ENCODE measurements around the gene RHD.
"Not testable (repeated sequence)": the region's sequence is repeated elsewhere in the genome, so short reads cannot be mapped to it uniquely, and the experiment has no call there.

Gene RHD

DNA sequence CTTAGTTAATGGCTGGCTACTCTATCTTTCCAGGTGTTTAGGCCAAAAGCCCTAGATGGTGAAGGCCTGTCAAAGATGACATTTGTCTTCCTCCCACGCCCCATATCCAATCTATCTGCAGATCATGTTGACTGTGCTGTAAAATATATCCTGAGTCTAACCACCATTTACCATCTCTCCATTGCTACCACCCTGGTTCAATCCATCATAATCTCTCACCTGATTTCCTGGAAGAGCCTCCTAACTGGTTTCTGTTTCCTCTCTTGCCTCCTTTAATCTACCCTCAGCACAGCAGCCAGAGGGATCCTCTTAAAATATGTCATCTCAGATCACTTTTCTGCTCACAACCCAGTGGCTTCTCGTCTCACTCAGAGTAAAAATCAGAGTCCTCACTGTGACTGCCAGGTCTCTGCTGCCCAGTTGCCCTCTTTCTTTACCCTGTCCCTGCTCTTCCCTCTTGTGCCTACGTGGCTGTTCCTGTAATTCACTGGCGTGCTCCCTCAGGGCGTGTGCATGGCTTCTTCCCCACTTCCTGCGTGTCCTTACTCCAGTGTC lies 83.6 kb downstream of the RHD start:
- DNase-seq (ENCODE audit: low read depth in 2 of 2) = no peak

DNA sequence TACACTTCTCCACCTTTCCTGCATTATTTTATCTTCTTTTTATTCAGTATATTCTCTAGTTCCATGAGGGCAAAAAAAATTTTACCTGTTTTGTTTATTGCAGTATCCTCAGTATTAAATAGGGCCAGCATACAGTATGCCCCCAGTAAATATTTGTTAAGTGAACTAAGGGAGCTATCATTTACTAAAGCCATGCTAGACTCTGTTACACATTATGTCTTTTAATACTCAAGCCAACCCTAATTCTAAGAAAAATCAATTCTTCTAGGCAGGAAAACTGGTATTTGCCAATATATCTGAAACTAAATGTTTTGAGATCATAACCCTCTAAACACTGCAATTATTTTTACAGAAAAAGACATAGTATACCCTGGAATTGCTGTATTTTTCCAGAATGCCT lies 84.1 kb downstream of the RHD start:
- DNase-seq (ENCODE audit: low read depth in 2 of 2) = no peak

DNA sequence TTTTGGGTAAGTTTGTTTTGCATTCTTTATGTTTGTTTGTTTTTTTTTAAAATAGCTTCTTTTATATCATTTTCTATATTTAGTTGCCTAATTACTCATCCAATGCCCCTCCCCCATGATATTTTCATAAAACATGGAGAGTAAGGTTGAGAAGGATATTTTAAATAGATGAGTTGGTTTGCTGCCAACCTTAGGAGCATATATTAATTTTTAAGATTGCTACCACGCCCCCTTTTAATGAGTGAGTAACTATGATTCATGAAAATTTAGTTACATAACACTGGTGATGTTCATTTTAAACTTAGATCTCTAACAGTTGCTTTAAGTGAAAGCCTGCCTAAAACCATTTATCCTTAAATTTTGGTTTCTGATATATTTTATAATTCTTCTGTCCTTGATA lies 84.5 kb downstream of the RHD start:
- no peak for DNase-seq (ENCODE audit: low read depth in 2 of 2)

DNA sequence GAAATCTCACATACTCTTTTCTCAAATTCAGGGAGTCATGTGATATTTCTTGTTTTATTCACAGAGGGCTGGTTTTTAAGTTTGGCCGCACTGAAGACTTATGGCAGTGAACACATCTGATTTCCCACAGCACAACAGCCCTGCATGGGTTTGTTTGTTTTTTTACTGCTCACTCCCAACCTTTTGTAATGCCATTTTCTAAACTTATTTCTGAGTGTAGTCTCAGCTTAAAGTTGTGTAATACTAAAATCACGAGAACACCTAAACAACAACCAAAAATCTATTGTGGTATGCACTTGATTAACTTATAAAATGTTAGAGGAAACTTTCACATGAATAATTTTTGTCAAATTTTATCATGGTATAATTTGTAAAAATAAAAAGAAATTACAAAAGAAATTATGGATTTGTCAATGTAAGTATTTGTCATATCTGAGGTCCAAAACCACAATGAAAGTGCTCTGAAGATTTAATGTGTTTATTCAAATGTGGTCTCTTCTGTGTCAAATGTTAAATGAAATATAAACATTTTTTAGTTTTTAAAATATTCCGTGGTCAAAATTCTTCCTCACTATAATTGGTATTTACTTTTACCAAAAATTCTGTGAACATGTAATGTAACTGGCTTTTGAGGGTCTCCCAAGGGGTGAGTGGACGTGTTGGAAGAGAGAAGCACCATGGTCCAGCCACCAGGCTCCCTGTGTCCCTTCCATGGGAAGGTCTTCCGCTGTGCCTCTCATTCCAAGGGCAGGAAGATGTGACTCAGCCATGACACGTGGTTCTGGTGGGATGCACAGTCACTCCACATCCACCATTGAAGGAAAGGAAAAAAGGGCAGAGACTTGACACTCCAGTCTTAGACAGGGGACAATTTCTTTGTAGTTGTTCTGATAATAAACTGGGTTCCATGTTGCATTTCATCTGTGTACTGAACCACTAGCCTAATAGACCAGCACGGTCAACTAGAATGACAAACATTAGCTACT lies 88.6 kb downstream of the RHD start:
- DNase-seq (ENCODE audit: low read depth in 2 of 2) = no peak

DNA sequence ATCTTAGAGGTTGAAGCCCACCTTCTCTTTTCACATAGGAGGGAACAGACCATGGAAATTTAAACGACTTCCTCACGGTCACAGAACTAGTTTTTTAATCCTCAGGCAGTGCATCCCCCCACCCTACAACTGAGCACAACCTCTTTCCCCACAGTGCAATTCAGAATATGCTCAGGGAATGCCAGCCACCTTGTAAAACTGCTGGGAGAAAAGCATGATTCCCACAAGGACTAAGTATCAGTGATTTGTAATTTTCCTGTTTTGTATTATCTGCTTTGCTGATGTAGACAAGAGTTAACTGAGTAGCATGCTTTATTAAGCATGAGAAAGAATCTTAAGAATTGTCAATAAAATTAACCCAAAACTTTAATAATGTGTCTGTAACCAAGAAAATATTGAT lies 89.6 kb downstream of the RHD start:
- no peak for DNase-seq (ENCODE audit: low read depth in 2 of 2)

DNA sequence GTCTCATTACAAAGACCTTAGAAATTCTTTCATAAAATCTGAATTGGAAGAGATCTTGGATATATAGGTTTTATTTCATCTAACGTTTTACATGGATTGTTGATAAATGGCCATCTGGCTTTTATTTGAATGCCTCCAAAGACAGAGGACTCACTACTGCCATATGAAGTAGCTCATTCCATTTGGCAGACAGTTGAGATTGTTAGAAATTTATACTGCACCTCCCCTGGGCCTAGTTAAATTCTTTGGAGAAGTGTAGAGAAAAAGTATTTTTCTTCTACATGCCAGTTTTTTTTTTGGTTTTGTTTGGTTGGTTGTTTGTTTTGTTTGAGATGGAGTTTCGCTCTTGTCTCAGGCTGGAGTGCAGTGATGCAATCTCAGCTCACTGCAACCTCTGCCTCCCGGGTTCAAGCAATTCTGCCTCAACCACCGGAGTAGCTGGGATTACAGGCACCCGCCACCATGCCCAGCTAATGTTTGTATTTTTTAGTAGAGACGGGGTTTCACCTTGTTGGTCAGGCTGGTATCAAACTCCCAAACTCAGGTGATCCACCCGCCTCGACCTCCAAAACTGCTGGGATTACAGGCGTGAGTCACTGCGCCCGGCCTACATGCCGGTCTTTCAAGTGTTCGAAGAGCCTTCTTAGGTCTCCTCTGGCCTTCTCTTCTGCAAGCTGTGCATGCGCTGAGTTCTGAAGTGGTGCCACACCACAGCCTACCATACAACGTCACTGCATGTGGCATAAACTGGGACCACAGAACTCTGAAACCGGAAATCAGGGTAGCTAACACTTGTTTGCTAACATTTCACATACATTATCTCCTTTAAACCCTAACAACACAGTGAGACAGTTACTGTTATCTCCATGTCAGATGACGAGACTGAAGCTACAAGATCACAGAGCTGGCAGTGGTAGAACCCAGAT lies 90.6 kb downstream of the RHD start:
- DNase-seq (ENCODE audit: low read depth in 2 of 2) = not testable (repeated sequence)

- no peak for DNase-seq (ENCODE audit: low read depth in 2 of 2)
Observed at GRCh38 chr1:25369241-25369640, 96.9 kb downstream of the RHD start.

DNA sequence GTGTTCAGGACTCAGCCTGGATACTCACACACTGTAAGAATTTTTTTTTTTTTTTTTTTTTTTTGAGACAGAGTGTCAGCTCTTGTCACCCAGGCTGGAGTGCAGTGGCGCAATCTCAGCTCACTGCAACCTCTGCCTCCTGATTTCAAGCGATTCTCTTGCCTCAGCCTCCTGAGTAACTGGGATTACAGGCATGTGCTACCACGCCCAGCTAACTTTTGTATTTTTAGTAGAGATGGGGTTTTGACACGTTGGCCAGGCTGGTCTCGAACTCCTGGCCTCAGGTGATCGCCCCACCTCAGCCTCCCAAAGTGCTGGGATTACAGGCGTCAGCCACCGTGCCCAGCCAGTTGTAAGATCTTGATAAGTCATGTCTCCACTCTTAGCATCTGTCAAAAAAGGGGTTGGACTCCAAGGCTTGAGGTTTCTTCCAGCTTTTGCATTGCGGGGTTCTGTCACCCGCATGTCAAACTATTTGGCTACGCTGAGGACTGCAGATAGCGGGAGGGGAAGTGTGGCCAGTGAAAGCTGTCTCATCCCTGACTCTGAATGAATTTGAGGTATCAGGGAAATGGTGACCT lies 97.5 kb downstream of the RHD start:
- DNase-seq (ENCODE audit: low read depth in 2 of 2) = not testable (repeated sequence)

DNA sequence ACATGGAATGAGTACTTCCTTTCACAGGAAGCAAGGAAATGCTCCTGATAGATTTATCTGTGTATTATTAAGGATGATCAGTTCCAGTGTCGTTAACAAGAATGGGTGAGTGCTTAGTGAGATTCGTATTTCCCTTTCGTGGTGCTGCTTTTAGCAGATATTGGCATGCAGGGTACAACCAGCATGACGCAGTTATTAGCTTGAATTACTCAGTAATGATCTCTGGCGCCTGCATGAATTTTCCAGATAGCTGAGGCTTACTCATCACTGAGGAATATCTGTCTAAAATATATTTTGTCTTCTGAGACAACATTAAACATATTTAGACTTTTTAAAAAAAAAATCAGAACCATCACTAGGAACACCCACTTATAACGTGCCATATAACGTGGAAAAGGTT lies 99.4 kb downstream of the RHD start:
- not testable (repeated sequence) for DNase-seq (ENCODE audit: low read depth in 2 of 2)

GRCh38 chr1:25378367-25378766 lies 106.1 kb downstream of the RHD start:
- not testable (repeated sequence) for DNase-seq (ENCODE audit: low read depth in 2 of 2)
